HepG2 (cell line): ENCODE results near the gene NOC2L. TPM values are rescaled to one million over a fixed set of nuclear protein-coding genes. Genes with fewer than 3 reads are reported as not detected.

Experiments used
- ATAC-seq: fragments of 200-7000 bp; cut with Tn5 transposase; 3 replicates; pipeline ENCODE4 v1.9.1; 2020; ENCODE audit warnings: mild to moderate bottlenecking, moderate library complexity
- BruUV-seq: library from RNA; stranded (reverse); fragments of 400-500 nt; replicated peaks from 2 replicates; lab custom pipeline; 2021; lab: Mats Ljungman, UMichigan
- CTCF ChIA-PET: fragments of 300-600 bp; formaldehyde crosslinking; extraction: SDS; loops from one replicate; lab custom pipeline; 2021; ENCODE audit warnings: low total read pairs, inconsistent platforms, low intra/inter-chr PET ratio; lab: Yijun Ruan, JAX
- POLR2A ChIA-PET: fragments of 350-600 bp; sonication (Branson Sonifier 250); formaldehyde crosslinking; loops from one replicate; lab custom pipeline; 2020; ENCODE audit warnings: antibody characterized with exemption, inconsistent platforms; lab: Yijun Ruan, JAX
- DNase-seq: peaks from one replicate; pipeline ENCODE4 v3.0.0-alpha.2; 2015; ENCODE audit warnings: low spot score
- FAIRE-seq: peaks from 3 replicates; lab custom pipeline; 2011; peaks lifted over from hg19 to GRCh38; lab: Jason Lieb, UNC
- H2AFZ ChIP-seq: one replicate; pipeline ENCODE4 v1.6.1; 2011; ENCODE audit warnings: low read length, inconsistent platforms
- H3K27ac ChIP-seq: fragments of 300-600 bp; 3 replicates; pipeline ENCODE4 v1.8.0; 2011; ENCODE audit warnings: mixed run types, mild to moderate bottlenecking, mixed read lengths, low read length, inconsistent platforms; ENCODE audit not compliant: insufficient read depth; ENCODE audit errors: extremely low read length
- H3K27me3 ChIP-seq, 2 experiments: fragments of 200-600 bp in 1 of 2; 2 replicates in 1 of 2; 3 replicates in 1 of 2; pipeline versions ENCODE4 v1.6.0 to v1.8.0; 2011; ENCODE audit warnings: low read length in 2 of 2, mild to moderate bottlenecking in 2 of 2, moderate library complexity in 2 of 2, inconsistent platforms in 1 of 2; ENCODE audit not compliant: insufficient read depth in 2 of 2, control insufficient read depth in 1 of 2
- H3K36me3 ChIP-seq, 2 experiments: fragments of 200-600 bp in 1 of 2; replicated peaks in 1 of 2; 2 replicates in 1 of 2; 3 replicates in 1 of 2; pipeline versions ENCODE4 v1.5.1 to v1.8.0; 2011; ENCODE audit warnings: low read length in 2 of 2, inconsistent platforms in 1 of 2; ENCODE audit not compliant: insufficient read depth in 2 of 2, control insufficient read depth in 1 of 2
- H3K4me1 ChIP-seq: 2 replicates; pipeline ENCODE4 v1.5.1; 2012; ENCODE audit warnings: low read length, inconsistent platforms; ENCODE audit not compliant: insufficient read depth
- H3K4me2 ChIP-seq: 2 replicates; pipeline ENCODE4 v1.6.0; 2011; ENCODE audit warnings: low read depth, low read length, inconsistent platforms
- H3K4me3 ChIP-seq, 3 experiments: fragments of 200-600 bp in 1 of 3; sonication (generic), shearing (Covaris generic) in 1 of 3; replicated peaks in 1 of 3; 2 replicates each; pipeline ENCODE4 v1.5.1; 2011 to 2016; ENCODE audit warnings: low read length in 3 of 3, inconsistent platforms in 2 of 3, low read depth in 2 of 3, mild to moderate bottlenecking in 2 of 3, control low read depth in 1 of 3, mixed read lengths in 1 of 3; ENCODE audit not compliant: insufficient read depth in 1 of 3
- H3K79me2 ChIP-seq: one replicate; pipeline ENCODE4 v1.6.1; 2011; ENCODE audit warnings: low read length, inconsistent platforms; ENCODE audit not compliant: insufficient read depth
- H3K9ac ChIP-seq: 2 replicates; pipeline ENCODE4 v1.6.0; 2011; ENCODE audit warnings: mild to moderate bottlenecking, low read depth, low read length, inconsistent platforms; ENCODE audit not compliant: insufficient read depth
- H3K9me3 ChIP-seq: 2 replicates; pipeline ENCODE4 v1.5.1; 2012; ENCODE audit warnings: mild to moderate bottlenecking, low read length
- H4K20me1 ChIP-seq: 2 replicates; pipeline ENCODE4 v1.6.0; 2011; ENCODE audit warnings: inconsistent platforms, mild to moderate bottlenecking, low read length, moderate library complexity; ENCODE audit not compliant: insufficient read depth
- HNRNPLL ChIP-seq: fragments of 200-400 bp; formaldehyde crosslinking; IDR thresholded peaks from 2 replicates; pipeline ENCODE4 v1.6.1; 2017; ENCODE audit warnings: mild to moderate bottlenecking, low read depth, low read length; ENCODE audit not compliant: poor library complexity, severe bottlenecking
- HOXA3 ChIP-seq: sonication (generic); formaldehyde crosslinking; IDR thresholded peaks from 2 replicates; pipeline ENCODE4 v1.5.0; 2020; ENCODE audit warnings: missing genetic modification reagents
- JUND ChIP-seq: sonication (generic); formaldehyde crosslinking; IDR thresholded peaks from 2 replicates; pipeline ENCODE4 v1.8.0; 2022; ENCODE audit warnings: mild to moderate bottlenecking, missing genetic modification reagents
- KDM5B ChIP-seq: sonication (generic); formaldehyde crosslinking; IDR thresholded peaks from 2 replicates; pipeline ENCODE4 v1.4.0; 2020; ENCODE audit warnings: missing genetic modification reagents, mild to moderate bottlenecking, borderline replicate concordance
- MNT ChIP-seq: fragments of 450-650 bp; IDR thresholded peaks from 2 replicates; pipeline ENCODE4 v1.6.1; 2016
- MYC ChIP-seq: sonication (generic); formaldehyde crosslinking; IDR thresholded peaks from 2 replicates; pipeline ENCODE4 v1.9.0; 2021; ENCODE audit warnings: missing genetic modification reagents, borderline replicate concordance
- NKX3-1 ChIP-seq: sonication (generic); formaldehyde crosslinking; IDR thresholded peaks from 2 replicates; pipeline ENCODE4 v1.5.0; 2020; ENCODE audit warnings: missing genetic modification reagents
- NR2F6 ChIP-seq, 2 experiments: IDR thresholded peaks; 2 replicates each; pipeline ENCODE4 v1.6.1; 2016; ENCODE audit warnings: antibody characterized with exemption in 1 of 2, mild to moderate bottlenecking in 1 of 2
- SAFB2 ChIP-seq: sonication (generic); formaldehyde crosslinking; IDR thresholded peaks from 2 replicates; pipeline ENCODE4 v1.5.1; 2020; ENCODE audit warnings: missing genetic modification reagents, low read depth, mild to moderate bottlenecking, borderline replicate concordance
- SP4 ChIP-seq: sonication (generic); formaldehyde crosslinking; IDR thresholded peaks from 2 replicates; pipeline ENCODE4 v1.8.1; 2023; ENCODE audit warnings: mild to moderate bottlenecking, missing genetic modification reagents
- ZBTB10 ChIP-seq: sonication (generic); formaldehyde crosslinking; IDR thresholded peaks from 2 replicates; pipeline ENCODE4 v1.4.0; 2020; ENCODE audit warnings: missing genetic modification reagents, borderline replicate concordance
- ZBTB38 ChIP-seq: sonication (generic); formaldehyde crosslinking; IDR thresholded peaks from 2 replicates; pipeline ENCODE4 v1.5.1; 2020; ENCODE audit warnings: mild to moderate bottlenecking, missing genetic modification reagents
- ZNF354B ChIP-seq: sonication (generic); formaldehyde crosslinking; IDR thresholded peaks from 2 replicates; pipeline ENCODE4 v1.8.0; 2022; ENCODE audit warnings: mild to moderate bottlenecking, missing genetic modification reagents
- ZNF543 ChIP-seq: sonication (generic); formaldehyde crosslinking; IDR thresholded peaks from 2 replicates; pipeline ENCODE4 v1.4.0; 2020; ENCODE audit warnings: mild to moderate bottlenecking, missing genetic modification reagents
- ZNF776 ChIP-seq: sonication (generic); formaldehyde crosslinking; IDR thresholded peaks from 2 replicates; pipeline ENCODE4 v1.4.0; 2020; ENCODE audit warnings: mild to moderate bottlenecking, missing genetic modification reagents
- WGBS: methylation state at CpG from one replicate; pipeline ENCODE4 v1.1.6; 2017; ENCODE audit warnings: low lambda C conversion rate; 5-methylcytosine and 5-hydroxymethylcytosine counted together
- in situ Hi-C: cut with HindIII; loops from 2 replicates; pipeline ENCODE4 v1.10.0; 2017; ENCODE audit warnings: low pct_unique_long_range_greater_than_20kb; ENCODE audit not compliant: extremely low pct_ligation_motif_present
- intact Hi-C: fragments of 100-400 bp; cut with micrococcal nuclease; formaldehyde crosslinking; loops from one replicate; pipeline ENCODE4 v1.10.0; 2022; ENCODE audit not compliant: unreplicated experiment
- polyA plus RNA-seq, 8 experiments: library from polyadenylated mRNA; depleted of rRNA in 3 of 8; stranded (reverse) in 7 of 8; unstranded in 1 of 8; fragments of >200 nt; fragmentation: Illumina TruSeq in 4 of 8; extraction: Trizol in 4 of 8; gene quantifications; 2 replicates each; pipeline versions ENCODE4 v1.2.1 to v1.2.3, GENCODE V29; 2011 to 2016; ENCODE audit warnings: low read depth in 4 of 8, missing spikeins in 1 of 8, mixed read lengths in 1 of 8; ENCODE audit not compliant: insufficient read depth in 1 of 8
- total RNA-seq, 5 experiments: library from RNA; depleted of rRNA; stranded (reverse); fragments of >200 nt; fragmentation: Illumina TruSeq; extraction: Trizol; gene quantifications; 2 replicates each; pipeline ENCODE4 v1.2.3, GENCODE V29; 2016; ENCODE audit warnings: low read depth in 1 of 5
- TF ChIP-seq, protein P1 (sequence below): sonication (generic); formaldehyde crosslinking; IDR thresholded peaks from 2 replicates; pipeline ENCODE4 v1.4.0; 2020; ENCODE audit warnings: mild to moderate bottlenecking, missing genetic modification reagents

The NOC2L gene
- total and polyA plus RNA-seq, 2 of the 13 experiments (the other 11 are each of a cell fraction or from before 2014, with no cell fraction given), result 32.0 to 103 TPM

GRCh38 chr1:975896-976683 lies 17.0 kb upstream of the NOC2L start:
- intact Hi-C loops (no loop called here), in situ Hi-C loops (no loop called here)
- no TSS peak for BruUV-seq
- Histone ChIP-seq H3K36me3 (no peaks in the 10 kb centered on the region), H2AFZ (no peak overlapping the region), H3K4me3 (peak overlapping the region; percentile 28 to 73 (median 49); a peak in 5 of 6 replicates), H3K79me2 (no peaks in the 10 kb centered on the region), H4K20me1 (no peaks in the 10 kb centered on the region), H3K9me3 (no peaks in the 10 kb centered on the region), H3K4me2 (peak overlapping the region; percentile 92), H3K9ac (peak overlapping the region; percentile 43; the same call in 1 of the 2 replicates), H3K27ac (no peak overlapping the region), H3K4me1 (peaks cover 26% of the 10 kb centered on the region), H3K27me3 (peaks cover 6 to 23% of the 10 kb centered on the region in 2 experiments)
- CTCF ChIA-PET, result interaction anchor here (1.2 to 1.4 kb wide), 2 partner anchors 10 to 72 kb away, joined by 3 to 5 read pairs; no protein-coding TSS in a partner anchor
- FAIRE-seq (no peak), DNase-seq (peak; percentile 39), ATAC-seq (peak; percentile 72)
- 0% methylated on average over 7 of the region's 40 CpGs for WGBS
- POLR2A ChIA-PET, result interaction anchor here (1.1 to 1.5 kb wide), 3 partner anchors 9 to 83 kb away, joined by 3 to 11 read pairs (median 3); partner anchors contain the start of gene PLEKHN1
- TF ChIP-seq MYC (CRISPR knock-in tag), result peak; percentile 37; the same call in 1 of the 2 replicates
- peak; percentile 74 for TF ChIP-seq HNRNPLL
- TF ChIP-seq NR2F6 (IDR thresholded peaks at IDR 0.05), result no peak
- no peak for TF ChIP-seq NR2F6 (CRISPR knock-in tag; IDR thresholded peaks at IDR 0.05)
- 0 out of 2 replicates have a peak, but pooled peaks have one; percentile 57 for TF ChIP-seq SAFB2 (CRISPR knock-in tag)
- TF ChIP-seq ZBTB10 (CRISPR knock-in tag), result peak; percentile 36; the same call in 1 of the 2 replicates
- no peak for TF ChIP-seq ZNF354B (CRISPR knock-in tag)
- TF ChIP-seq JUND (CRISPR knock-in tag), result no peak
- peak; percentile 76; the same call in 1 of the 2 replicates for TF ChIP-seq ZNF776 (CRISPR knock-in tag)
- 0 out of 2 replicates have a peak, but pooled peaks have one; percentile 29 for TF ChIP-seq HOXA3 (CRISPR knock-in tag)
- 0 out of 2 replicates have a peak, but pooled peaks have one; percentile 32 for TF ChIP-seq ZNF543 (CRISPR knock-in tag)
- TF ChIP-seq SP4 (CRISPR knock-in tag), result 0 out of 2 replicates have a peak, but pooled peaks have one; percentile 52
- no peak for TF ChIP-seq NKX3-1 (CRISPR knock-in tag)
- TF ChIP-seq, protein P1, sequence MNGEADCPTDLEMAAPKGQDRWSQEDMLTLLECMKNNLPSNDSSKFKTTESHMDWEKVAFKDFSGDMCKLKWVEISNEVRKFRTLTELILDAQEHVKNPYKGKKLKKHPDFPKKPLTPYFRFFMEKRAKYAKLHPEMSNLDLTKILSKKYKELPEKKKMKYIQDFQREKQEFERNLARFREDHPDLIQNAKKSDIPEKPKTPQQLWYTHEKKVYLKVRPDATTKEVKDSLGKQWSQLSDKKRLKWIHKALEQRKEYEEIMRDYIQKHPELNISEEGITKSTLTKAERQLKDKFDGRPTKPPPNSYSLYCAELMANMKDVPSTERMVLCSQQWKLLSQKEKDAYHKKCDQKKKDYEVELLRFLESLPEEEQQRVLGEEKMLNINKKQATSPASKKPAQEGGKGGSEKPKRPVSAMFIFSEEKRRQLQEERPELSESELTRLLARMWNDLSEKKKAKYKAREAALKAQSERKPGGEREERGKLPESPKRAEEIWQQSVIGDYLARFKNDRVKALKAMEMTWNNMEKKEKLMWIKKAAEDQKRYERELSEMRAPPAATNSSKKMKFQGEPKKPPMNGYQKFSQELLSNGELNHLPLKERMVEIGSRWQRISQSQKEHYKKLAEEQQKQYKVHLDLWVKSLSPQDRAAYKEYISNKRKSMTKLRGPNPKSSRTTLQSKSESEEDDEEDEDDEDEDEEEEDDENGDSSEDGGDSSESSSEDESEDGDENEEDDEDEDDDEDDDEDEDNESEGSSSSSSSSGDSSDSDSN (CRISPR knock-in tag), result peak; percentile 64
- TF ChIP-seq ZBTB38 (CRISPR knock-in tag), result no peak
- TF ChIP-seq KDM5B, result peak; percentile 50; the same call in 1 of the 2 replicates
- TF ChIP-seq MNT, result no peak
